ENCODE results near the gene OR2AK2. TPM values are rescaled to one million over a fixed set of nuclear protein-coding genes. Genes with fewer than 3 reads are reported as not detected.

OR2AK2 gene
- total RNA-seq, 1 experiment from 2014 or later: not detected

GRCh38 chr1:247948558-247948957 lies 16.5 kb upstream of the OR2AK2 start, which contains the start of gene OR2L8:
Gene OR2L8, plus strand, starts transcription at chr1:247948858. Its CDS starts 0 bp downstream, at chr1:247948858.
- TF ChIP-seq EZH2 (IDR thresholded peaks at IDR 0.05; ENCODE audit: low read depth) (no peak), CTCF (conservative IDR thresholded peaks at IDR 0.05) (no peak)
- Histone ChIP-seq H3K4me3 (no peak within 1 kb of the TSS), H3K9me3 (ENCODE audit: insufficient read depth, low read depth) (no peaks in the 10 kb centered on the region), H3K36me3 (ENCODE audit: low read depth) (no peaks in the 10 kb centered on the region), H3K27ac (no peak within 1 kb of the TSS), H2AFZ (no peak within 1 kb of the TSS), H3K4me1 (replicated peaks; ENCODE audit: insufficient read depth) (no peaks in the 10 kb centered on the region), H4K20me1 (ENCODE audit: insufficient read depth) (no peaks in the 10 kb centered on the region), H3K79me2 (ENCODE audit: low read depth) (no peaks in the 10 kb centered on the region), H3K9me2 (ENCODE audit: insufficient read depth) (no peaks in the 10 kb centered on the region), H3K4me2 (no peak within 1 kb of the TSS), H3K27me3 (ENCODE audit: insufficient read depth, low read depth) (no peaks in the 10 kb centered on the region), H3F3A (ENCODE audit: insufficient read depth, low read depth) (no peaks in the 10 kb centered on the region)
- ChIA-PET POLR2A (ENCODE audit: unreplicated experiment) (no interaction called here), CTCF (no interaction called here)
- BruUV-seq (replicated peaks): no TSS peak
- intact Hi-C loops (cut with micrococcal nuclease; ENCODE audit: unreplicated experiment): no loop called here
- no peak for DNase-seq

GRCh38 chr1:247953408-247953807 lies 11.6 kb upstream of the OR2AK2 start:
- no TSS peak for BruUV-seq (replicated peaks)
- Histone ChIP-seq H3K4me2 (no peak overlapping the region), H2AFZ (no peak overlapping the region), H3K27ac (no peak overlapping the region), H3F3A (ENCODE audit: insufficient read depth, low read depth) (no peaks in the 10 kb centered on the region), H3K36me3 (ENCODE audit: low read depth) (no peaks in the 10 kb centered on the region), H3K4me3 (no peak overlapping the region), H3K79me2 (ENCODE audit: low read depth) (no peaks in the 10 kb centered on the region), H3K9me2 (ENCODE audit: insufficient read depth) (no peaks in the 10 kb centered on the region), H3K4me1 (replicated peaks; ENCODE audit: insufficient read depth) (no peaks in the 10 kb centered on the region), H4K20me1 (ENCODE audit: insufficient read depth) (no peaks in the 10 kb centered on the region), H3K27me3 (ENCODE audit: insufficient read depth, low read depth) (no peaks in the 10 kb centered on the region), H3K9me3 (ENCODE audit: insufficient read depth, low read depth) (no peaks in the 10 kb centered on the region)
- no peak for DNase-seq
- no peak for TF ChIP-seq EZH2 (IDR thresholded peaks at IDR 0.05; ENCODE audit: low read depth)
- no peak for TF ChIP-seq CTCF (conservative IDR thresholded peaks at IDR 0.05)
- POLR2A ChIA-PET (ENCODE audit: unreplicated experiment): no interaction called here
- CTCF ChIA-PET: no interaction called here
- intact Hi-C loops (cut with micrococcal nuclease; ENCODE audit: unreplicated experiment): no loop called here

- Histone ChIP-seq H3K4me3 (no peak overlapping the region), H3K9me3 (ENCODE audit: insufficient read depth, low read depth) (no peaks in the 10 kb centered on the region), H3K27ac (no peak overlapping the region), H3K4me2 (no peak overlapping the region), H3K27me3 (ENCODE audit: insufficient read depth, low read depth) (no peaks in the 10 kb centered on the region), H3K4me1 (replicated peaks; ENCODE audit: insufficient read depth) (no peaks in the 10 kb centered on the region), H3K36me3 (ENCODE audit: low read depth) (no peaks in the 10 kb centered on the region), H2AFZ (no peak overlapping the region), H3K9me2 (ENCODE audit: insufficient read depth) (no peaks in the 10 kb centered on the region), H4K20me1 (ENCODE audit: insufficient read depth) (no peaks in the 10 kb centered on the region), H3F3A (ENCODE audit: insufficient read depth, low read depth) (no peaks in the 10 kb centered on the region), H3K79me2 (ENCODE audit: low read depth) (no peaks in the 10 kb centered on the region)
- CTCF ChIA-PET: no interaction called here
- intact Hi-C loops (cut with micrococcal nuclease; ENCODE audit: unreplicated experiment): no loop called here
- no peak for DNase-seq
- POLR2A ChIA-PET (ENCODE audit: unreplicated experiment): no interaction called here
- TF ChIP-seq CTCF (conservative IDR thresholded peaks at IDR 0.05): no peak
- TF ChIP-seq EZH2 (IDR thresholded peaks at IDR 0.05; ENCODE audit: low read depth): no peak
- BruUV-seq (replicated peaks): no TSS peak
Observed at GRCh38 chr1:247961791-247962190, 3.2 kb upstream of the OR2AK2 start.
